ENCODE data around the gene KCNIP4.
"Not testable (repeated sequence)": the region's sequence is repeated elsewhere in the genome, so short reads cannot be mapped to it uniquely, and the experiment has no call there.

The KCNIP4 gene

GRCh38 chr4:20805716-20806115 is 1142.9 kb downstream of the KCNIP4 start:
- in situ Hi-C loops (cut with MboI; ENCODE audit: low sequenced_read_pairs) = no loop called here

GRCh38 chr4:20787940-20788665 is 1160.5 kb downstream of the KCNIP4 start:
- in situ Hi-C loops (cut with MboI; ENCODE audit: low sequenced_read_pairs) = no loop called here

- in situ Hi-C loops (cut with MboI; ENCODE audit: low sequenced_read_pairs) = not testable (repeated sequence)
These were observed 1165.4 kb downstream of the KCNIP4 start for GRCh38 chr4:20783134-20783533.

GRCh38 chr4:20778896-20779295 is 1169.7 kb downstream of the KCNIP4 start:
- in situ Hi-C loops (cut with MboI; ENCODE audit: low sequenced_read_pairs) = no loop called here

- in situ Hi-C loops (cut with MboI; ENCODE audit: low sequenced_read_pairs) = no loop called here
These were observed 1175.2 kb downstream of the KCNIP4 start for GRCh38 chr4:20773144-20773997.

GRCh38 chr4:20764366-20764992 is 1184.1 kb downstream of the KCNIP4 start:
- in situ Hi-C loops (cut with MboI; ENCODE audit: low sequenced_read_pairs) = no loop called here

- in situ Hi-C loops (cut with MboI; ENCODE audit: low sequenced_read_pairs) = no loop called here
These were observed 1186.7 kb downstream of the KCNIP4 start for GRCh38 chr4:20761826-20762225.

GRCh38 chr4:20761382-20761781 is 1187.2 kb downstream of the KCNIP4 start:
- in situ Hi-C loops (cut with MboI; ENCODE audit: low sequenced_read_pairs) = no loop called here

GRCh38 chr4:20760053-20760452 is 1188.5 kb downstream of the KCNIP4 start:
- in situ Hi-C loops (cut with MboI; ENCODE audit: low sequenced_read_pairs) = no loop called here

GRCh38 chr4:20754036-20754435 is 1194.5 kb downstream of the KCNIP4 start:
- in situ Hi-C loops (cut with MboI; ENCODE audit: low sequenced_read_pairs) = no loop called here

- in situ Hi-C loops (cut with MboI; ENCODE audit: low sequenced_read_pairs) = no loop called here
These were observed 1195.9 kb downstream of the KCNIP4 start for GRCh38 chr4:20752641-20753040.

- in situ Hi-C loops (cut with MboI; ENCODE audit: low sequenced_read_pairs) = not testable (repeated sequence)
These were observed 1202.6 kb downstream of the KCNIP4 start for GRCh38 chr4:20746000-20746399.

GRCh38 chr4:20735931-20736330 is 1212.6 kb downstream of the KCNIP4 start:
- in situ Hi-C loops (cut with MboI; ENCODE audit: low sequenced_read_pairs) = no loop called here

- in situ Hi-C loops (cut with MboI; ENCODE audit: low sequenced_read_pairs) = no loop called here
These were observed 1223.7 kb downstream of the KCNIP4 start for GRCh38 chr4:20724915-20725314.

- in situ Hi-C loops (cut with MboI; ENCODE audit: low sequenced_read_pairs) = no loop called here
These were observed 1225.1 kb downstream of the KCNIP4 start for GRCh38 chr4:20723463-20723862.

GRCh38 chr4:20723019-20723418 is 1225.6 kb downstream of the KCNIP4 start:
- in situ Hi-C loops (cut with MboI; ENCODE audit: low sequenced_read_pairs) = no loop called here

GRCh38 chr4:20711335-20711734 is 1237.2 kb downstream of the KCNIP4 start:
- in situ Hi-C loops (cut with MboI; ENCODE audit: low sequenced_read_pairs) = no loop called here

- in situ Hi-C loops (cut with MboI; ENCODE audit: low sequenced_read_pairs) = no loop called here
These were observed 1248.4 kb downstream of the KCNIP4 start, which contains the start of gene PACRGL for GRCh38 chr4:20700007-20700761. Gene PACRGL, plus strand, starts transcription at chr4:20700458. Its CDS starts 4,024 bp downstream, at chr4:20704482.

GRCh38 chr4:20698820-20699219 is 1249.8 kb downstream of the KCNIP4 start:
- in situ Hi-C loops (cut with MboI; ENCODE audit: low sequenced_read_pairs) = loop anchor here (25.0 kb wide), 1 partner anchor 287 kb away; no protein-coding TSS in a partner anchor

GRCh38 chr4:20698382-20698781 is 1250.2 kb downstream of the KCNIP4 start:
- in situ Hi-C loops (cut with MboI; ENCODE audit: low sequenced_read_pairs) = loop anchor here (25.0 kb wide), 1 partner anchor 286 kb away; no protein-coding TSS in a partner anchor

- in situ Hi-C loops (cut with MboI; ENCODE audit: low sequenced_read_pairs) = loop anchor here (25.0 kb wide), 1 partner anchor 285 kb away; no protein-coding TSS in a partner anchor
These were observed 1251.8 kb downstream of the KCNIP4 start for GRCh38 chr4:20696815-20697214.
